WTC11 (cell line): ENCODE measurements around the gene RTP2. TPM values are rescaled to one million over a fixed set of nuclear protein-coding genes. Genes with fewer than 3 reads are reported as not detected.
A peak's percentile ranks its signal among the peaks of the same experiment; 100 is the strongest.

Experiments
- ATAC-seq: fragments of 200-7000 bp; cut with Tn5 transposase; 2 replicates; pipeline ENCODE4 v1.10.0; 2021; ENCODE audit warnings: mild to moderate bottlenecking, moderate library complexity
- CTCF ChIA-PET: fragments of 300-600 bp; sonication (Branson Sonifier 250); formaldehyde crosslinking; loops from one replicate; lab custom pipeline; 2021; ENCODE audit warnings: antibody characterized with exemption; lab: Charles Lee
- POLR2A ChIA-PET: fragments of 350-600 bp; sonication (Branson Sonifier 250); formaldehyde crosslinking; loops from one replicate; lab custom pipeline; 2021; ENCODE audit warnings: antibody characterized with exemption; lab: Charles Lee
- DNase-seq: peaks from one replicate; pipeline ENCODE4 v3.0.0; 2021; ENCODE audit warnings: low spot score
- H3K27ac Mint-ChIP-seq: 2 replicates; pipeline ENCODE4 v1.8.0; 2021; ENCODE audit warnings: mixed read lengths
- H3K27me3 Mint-ChIP-seq: 2 replicates; pipeline ENCODE4 v1.8.0; 2021; ENCODE audit warnings: low read depth, mild to moderate bottlenecking, moderate library complexity, mixed read lengths
- H3K36me3 Mint-ChIP-seq: 2 replicates; pipeline ENCODE4 v1.8.0; 2021; ENCODE audit warnings: mixed read lengths
- H3K4me1 Mint-ChIP-seq: 2 replicates; pipeline ENCODE4 v1.8.0; 2022; ENCODE audit warnings: mixed read lengths
- H3K4me3 Mint-ChIP-seq: 2 replicates; pipeline ENCODE4 v1.8.0; 2021; ENCODE audit warnings: mild to moderate bottlenecking, moderate library complexity, mixed read lengths
- H3K9me3 Mint-ChIP-seq: 2 replicates; pipeline ENCODE4 v1.8.0; 2021; ENCODE audit warnings: mixed read lengths
- CREM ChIP-seq: sonication (generic); formaldehyde crosslinking; IDR thresholded peaks from 2 replicates; pipeline ENCODE4 v1.8.1; 2022; ENCODE audit warnings: mild to moderate bottlenecking, missing genetic modification reagents, moderate library complexity
- EMX1 ChIP-seq: fragments of 250-450 bp; sonication (Bioruptor Pico); IDR thresholded peaks from 2 replicates; pipeline ENCODE4 v1.8.0; 2021; ENCODE audit warnings: mild to moderate bottlenecking
- IRF2 ChIP-seq: sonication (generic); formaldehyde crosslinking; IDR thresholded peaks from 2 replicates; pipeline ENCODE4 v1.8.0; 2022; ENCODE audit warnings: low read depth, missing genetic modification reagents, borderline replicate concordance
- MXD4 ChIP-seq: fragments of 250-450 bp; sonication (Bioruptor Pico); IDR thresholded peaks from 2 replicates; pipeline ENCODE4 v1.8.0; 2021; ENCODE audit warnings: mild to moderate bottlenecking, moderate library complexity, borderline replicate concordance
- MYBL2 ChIP-seq: sonication (generic); formaldehyde crosslinking; IDR thresholded peaks from 2 replicates; pipeline ENCODE4 v1.8.1; 2023; ENCODE audit warnings: mild to moderate bottlenecking, moderate library complexity, missing genetic modification reagents
- NFE2L1 ChIP-seq: sonication (generic); formaldehyde crosslinking; IDR thresholded peaks from 2 replicates; pipeline ENCODE4 v1.8.1; 2023; ENCODE audit warnings: missing genetic modification reagents
- RELA ChIP-seq: sonication (generic); formaldehyde crosslinking; IDR thresholded peaks from 2 replicates; pipeline ENCODE4 v1.8.1; 2022; ENCODE audit warnings: missing genetic modification reagents, mild to moderate bottlenecking, borderline replicate concordance
- SMAD3 ChIP-seq: sonication (generic); formaldehyde crosslinking; IDR thresholded peaks from 2 replicates; pipeline ENCODE4 v1.8.0; 2022; ENCODE audit warnings: missing genetic modification reagents, mild to moderate bottlenecking, borderline replicate concordance
- SOX15 ChIP-seq: fragments of 250-450 bp; sonication (Bioruptor Pico); IDR thresholded peaks from 2 replicates; pipeline ENCODE4 v1.9.0; 2021; ENCODE audit warnings: mild to moderate bottlenecking
- TEAD1 ChIP-seq: sonication (generic); formaldehyde crosslinking; IDR thresholded peaks from 2 replicates; pipeline ENCODE4 v1.8.0; 2022; ENCODE audit warnings: mild to moderate bottlenecking, missing genetic modification reagents
- TP53 ChIP-seq: sonication (generic); formaldehyde crosslinking; IDR thresholded peaks from 2 replicates; pipeline ENCODE4 v1.8.1; 2023; ENCODE audit warnings: mild to moderate bottlenecking, missing genetic modification reagents
- ZNF416 ChIP-seq: fragments of 250-450 bp; sonication (Bioruptor Pico); IDR thresholded peaks from 2 replicates; pipeline ENCODE4 v1.9.0; 2021; ENCODE audit warnings: mild to moderate bottlenecking, inconsistent platforms
- total RNA-seq: library from RNA; stranded (reverse); gene quantifications from 3 replicates; pipeline ENCODE4 v1.2.3, GENCODE V29; 2021
- TF ChIP-seq, protein P1 (sequence below): sonication (generic); formaldehyde crosslinking; IDR thresholded peaks from 2 replicates; pipeline ENCODE4 v1.8.0; 2022; ENCODE audit warnings: mild to moderate bottlenecking, missing genetic modification reagents
- TF ChIP-seq, protein P2 (sequence below): sonication (generic); formaldehyde crosslinking; IDR thresholded peaks from 2 replicates; pipeline ENCODE4 v1.8.1; 2022; ENCODE audit warnings: mild to moderate bottlenecking, moderate library complexity, missing genetic modification reagents
- TF ChIP-seq, protein P3 (sequence below): fragments of 250-450 bp; sonication (Bioruptor Pico); IDR thresholded peaks from 2 replicates; pipeline ENCODE4 v1.9.0; 2021; ENCODE audit warnings: mild to moderate bottlenecking
- TF ChIP-seq, protein P4 (sequence below): sonication (generic); formaldehyde crosslinking; IDR thresholded peaks from 2 replicates; pipeline ENCODE4 v1.8.0; 2023; ENCODE audit warnings: missing genetic modification reagents, mild to moderate bottlenecking, borderline replicate concordance
- TF ChIP-seq, protein P5 (sequence below): sonication (generic); formaldehyde crosslinking; IDR thresholded peaks from 2 replicates; pipeline ENCODE4 v1.8.0; 2022; ENCODE audit warnings: missing genetic modification reagents

RTP2 gene
- total RNA-seq, 1 experiment from 2014 or later, result not detected

DNA sequence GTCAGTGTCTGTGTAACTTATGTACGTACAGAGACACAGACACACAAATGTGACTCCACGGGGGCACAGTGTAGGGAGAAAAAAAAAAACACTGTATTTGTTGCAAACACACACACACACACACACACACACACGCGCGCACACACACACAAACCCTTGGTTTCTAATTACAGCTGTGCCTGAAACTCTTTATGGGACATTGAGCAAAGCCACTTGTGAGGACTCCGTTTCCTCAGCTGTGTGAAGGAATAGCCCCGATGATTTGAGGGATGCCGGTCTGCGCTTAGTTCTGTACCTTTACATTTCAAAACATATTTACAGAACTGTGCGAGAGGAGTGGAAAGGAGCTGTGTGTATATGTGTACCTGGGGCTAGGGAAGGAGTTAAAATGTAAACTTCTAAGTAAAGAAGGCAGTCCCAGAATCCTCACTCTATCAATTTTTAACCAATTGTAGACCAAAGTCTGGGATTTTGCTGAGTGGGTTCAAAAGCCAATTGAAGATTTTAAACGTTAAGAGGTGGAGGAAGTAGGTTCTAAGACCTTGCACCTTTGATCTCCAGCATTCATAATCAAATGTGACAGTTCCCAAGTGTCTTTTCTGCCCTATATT, 48.3 kb upstream of the RTP2 start:
- TF ChIP-seq IRF2 (CRISPR knock-in tag) (no peak), SMAD3 (CRISPR knock-in tag) (no peak), ZNF416 (CRISPR knock-in tag) (no peak), MYBL2 (CRISPR knock-in tag) (no peak), RELA (CRISPR knock-in tag) (no peak), MXD4 (no peak), NFE2L1 (no peak), SOX15 (CRISPR knock-in tag) (no peak), CREM (CRISPR knock-in tag) (no peak), TP53 (CRISPR knock-in tag) (peak; percentile 14; the same call in 1 of the 2 replicates), EMX1 (CRISPR knock-in tag) (no peak), TEAD1 (CRISPR knock-in tag) (peak; percentile 22; the same call in 1 of the 2 replicates)
- TF ChIP-seq, protein P1, sequence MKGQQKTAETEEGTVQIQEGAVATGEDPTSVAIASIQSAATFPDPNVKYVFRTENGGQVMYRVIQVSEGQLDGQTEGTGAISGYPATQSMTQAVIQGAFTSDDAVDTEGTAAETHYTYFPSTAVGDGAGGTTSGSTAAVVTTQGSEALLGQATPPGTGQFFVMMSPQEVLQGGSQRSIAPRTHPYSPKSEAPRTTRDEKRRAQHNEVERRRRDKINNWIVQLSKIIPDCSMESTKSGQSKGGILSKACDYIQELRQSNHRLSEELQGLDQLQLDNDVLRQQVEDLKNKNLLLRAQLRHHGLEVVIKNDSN (CRISPR knock-in tag), result no peak
- TF ChIP-seq, protein P2, sequence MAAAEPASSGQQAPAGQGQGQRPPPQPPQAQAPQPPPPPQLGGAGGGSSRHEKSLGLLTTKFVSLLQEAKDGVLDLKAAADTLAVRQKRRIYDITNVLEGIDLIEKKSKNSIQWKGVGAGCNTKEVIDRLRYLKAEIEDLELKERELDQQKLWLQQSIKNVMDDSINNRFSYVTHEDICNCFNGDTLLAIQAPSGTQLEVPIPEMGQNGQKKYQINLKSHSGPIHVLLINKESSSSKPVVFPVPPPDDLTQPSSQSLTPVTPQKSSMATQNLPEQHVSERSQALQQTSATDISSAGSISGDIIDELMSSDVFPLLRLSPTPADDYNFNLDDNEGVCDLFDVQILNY (CRISPR knock-in tag), result no peak
- TF ChIP-seq, protein P3, sequence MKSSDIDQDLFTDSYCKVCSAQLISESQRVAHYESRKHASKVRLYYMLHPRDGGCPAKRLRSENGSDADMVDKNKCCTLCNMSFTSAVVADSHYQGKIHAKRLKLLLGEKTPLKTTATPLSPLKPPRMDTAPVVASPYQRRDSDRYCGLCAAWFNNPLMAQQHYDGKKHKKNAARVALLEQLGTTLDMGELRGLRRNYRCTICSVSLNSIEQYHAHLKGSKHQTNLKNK, result no peak
- TF ChIP-seq, protein P4, sequence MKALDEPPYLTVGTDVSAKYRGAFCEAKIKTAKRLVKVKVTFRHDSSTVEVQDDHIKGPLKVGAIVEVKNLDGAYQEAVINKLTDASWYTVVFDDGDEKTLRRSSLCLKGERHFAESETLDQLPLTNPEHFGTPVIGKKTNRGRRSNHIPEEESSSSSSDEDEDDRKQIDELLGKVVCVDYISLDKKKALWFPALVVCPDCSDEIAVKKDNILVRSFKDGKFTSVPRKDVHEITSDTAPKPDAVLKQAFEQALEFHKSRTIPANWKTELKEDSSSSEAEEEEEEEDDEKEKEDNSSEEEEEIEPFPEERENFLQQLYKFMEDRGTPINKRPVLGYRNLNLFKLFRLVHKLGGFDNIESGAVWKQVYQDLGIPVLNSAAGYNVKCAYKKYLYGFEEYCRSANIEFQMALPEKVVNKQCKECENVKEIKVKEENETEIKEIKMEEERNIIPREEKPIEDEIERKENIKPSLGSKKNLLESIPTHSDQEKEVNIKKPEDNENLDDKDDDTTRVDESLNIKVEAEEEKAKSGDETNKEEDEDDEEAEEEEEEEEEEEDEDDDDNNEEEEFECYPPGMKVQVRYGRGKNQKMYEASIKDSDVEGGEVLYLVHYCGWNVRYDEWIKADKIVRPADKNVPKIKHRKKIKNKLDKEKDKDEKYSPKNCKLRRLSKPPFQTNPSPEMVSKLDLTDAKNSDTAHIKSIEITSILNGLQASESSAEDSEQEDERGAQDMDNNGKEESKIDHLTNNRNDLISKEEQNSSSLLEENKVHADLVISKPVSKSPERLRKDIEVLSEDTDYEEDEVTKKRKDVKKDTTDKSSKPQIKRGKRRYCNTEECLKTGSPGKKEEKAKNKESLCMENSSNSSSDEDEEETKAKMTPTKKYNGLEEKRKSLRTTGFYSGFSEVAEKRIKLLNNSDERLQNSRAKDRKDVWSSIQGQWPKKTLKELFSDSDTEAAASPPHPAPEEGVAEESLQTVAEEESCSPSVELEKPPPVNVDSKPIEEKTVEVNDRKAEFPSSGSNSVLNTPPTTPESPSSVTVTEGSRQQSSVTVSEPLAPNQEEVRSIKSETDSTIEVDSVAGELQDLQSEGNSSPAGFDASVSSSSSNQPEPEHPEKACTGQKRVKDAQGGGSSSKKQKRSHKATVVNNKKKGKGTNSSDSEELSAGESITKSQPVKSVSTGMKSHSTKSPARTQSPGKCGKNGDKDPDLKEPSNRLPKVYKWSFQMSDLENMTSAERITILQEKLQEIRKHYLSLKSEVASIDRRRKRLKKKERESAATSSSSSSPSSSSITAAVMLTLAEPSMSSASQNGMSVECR (CRISPR knock-in tag), result no peak
- TF ChIP-seq, protein P5, sequence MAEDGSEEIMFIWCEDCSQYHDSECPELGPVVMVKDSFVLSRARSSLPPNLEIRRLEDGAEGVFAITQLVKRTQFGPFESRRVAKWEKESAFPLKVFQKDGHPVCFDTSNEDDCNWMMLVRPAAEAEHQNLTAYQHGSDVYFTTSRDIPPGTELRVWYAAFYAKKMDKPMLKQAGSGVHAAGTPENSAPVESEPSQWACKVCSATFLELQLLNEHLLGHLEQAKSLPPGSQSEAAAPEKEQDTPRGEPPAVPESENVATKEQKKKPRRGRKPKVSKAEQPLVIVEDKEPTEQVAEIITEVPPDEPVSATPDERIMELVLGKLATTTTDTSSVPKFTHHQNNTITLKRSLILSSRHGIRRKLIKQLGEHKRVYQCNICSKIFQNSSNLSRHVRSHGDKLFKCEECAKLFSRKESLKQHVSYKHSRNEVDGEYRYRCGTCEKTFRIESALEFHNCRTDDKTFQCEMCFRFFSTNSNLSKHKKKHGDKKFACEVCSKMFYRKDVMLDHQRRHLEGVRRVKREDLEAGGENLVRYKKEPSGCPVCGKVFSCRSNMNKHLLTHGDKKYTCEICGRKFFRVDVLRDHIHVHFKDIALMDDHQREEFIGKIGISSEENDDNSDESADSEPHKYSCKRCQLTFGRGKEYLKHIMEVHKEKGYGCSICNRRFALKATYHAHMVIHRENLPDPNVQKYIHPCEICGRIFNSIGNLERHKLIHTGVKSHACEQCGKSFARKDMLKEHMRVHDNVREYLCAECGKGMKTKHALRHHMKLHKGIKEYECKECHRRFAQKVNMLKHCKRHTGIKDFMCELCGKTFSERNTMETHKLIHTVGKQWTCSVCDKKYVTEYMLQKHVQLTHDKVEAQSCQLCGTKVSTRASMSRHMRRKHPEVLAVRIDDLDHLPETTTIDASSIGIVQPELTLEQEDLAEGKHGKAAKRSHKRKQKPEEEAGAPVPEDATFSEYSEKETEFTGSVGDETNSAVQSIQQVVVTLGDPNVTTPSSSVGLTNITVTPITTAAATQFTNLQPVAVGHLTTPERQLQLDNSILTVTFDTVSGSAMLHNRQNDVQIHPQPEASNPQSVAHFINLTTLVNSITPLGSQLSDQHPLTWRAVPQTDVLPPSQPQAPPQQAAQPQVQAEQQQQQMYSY (CRISPR knock-in tag), result no peak
- Mint-ChIP-seq H3K27me3 (no peaks in the 10 kb centered on the region), H3K36me3 (no peaks in the 10 kb centered on the region), H3K27ac (peak overlapping the region; percentile 99), H3K4me1 (peaks cover 59% of the 10 kb centered on the region), H3K9me3 (no peaks in the 10 kb centered on the region), H3K4me3 (peak overlapping the region; percentile 63)
- DNase-seq, result no peak
- ATAC-seq, result peak; percentile 10
- ChIA-PET POLR2A (interaction anchor here (1.0 to 4.0 kb wide), 4 partner anchors 11 to 518 kb away, joined by 3 to 41 read pairs (median 4); partner anchors contain the start of gene LPP), CTCF (interaction anchor here (0.8 to 4.5 kb wide), 5 partner anchors 11 to 1204 kb away, joined by 3 to 78 read pairs (median 4); no protein-coding TSS in a partner anchor)
